Kasumi-1 (cell line): ENCODE measurements around the gene USP9X.
"Not testable (repeated sequence)": the region's sequence is repeated elsewhere in the genome, so short reads cannot be mapped to it uniquely, and the experiment has no call there.

Experiments
- DNase-seq, 2 experiments: peaks; one replicate each; lab custom pipeline; 2025; lab: John Stamatoyannopoulos, UW

Gene USP9X, protein sequence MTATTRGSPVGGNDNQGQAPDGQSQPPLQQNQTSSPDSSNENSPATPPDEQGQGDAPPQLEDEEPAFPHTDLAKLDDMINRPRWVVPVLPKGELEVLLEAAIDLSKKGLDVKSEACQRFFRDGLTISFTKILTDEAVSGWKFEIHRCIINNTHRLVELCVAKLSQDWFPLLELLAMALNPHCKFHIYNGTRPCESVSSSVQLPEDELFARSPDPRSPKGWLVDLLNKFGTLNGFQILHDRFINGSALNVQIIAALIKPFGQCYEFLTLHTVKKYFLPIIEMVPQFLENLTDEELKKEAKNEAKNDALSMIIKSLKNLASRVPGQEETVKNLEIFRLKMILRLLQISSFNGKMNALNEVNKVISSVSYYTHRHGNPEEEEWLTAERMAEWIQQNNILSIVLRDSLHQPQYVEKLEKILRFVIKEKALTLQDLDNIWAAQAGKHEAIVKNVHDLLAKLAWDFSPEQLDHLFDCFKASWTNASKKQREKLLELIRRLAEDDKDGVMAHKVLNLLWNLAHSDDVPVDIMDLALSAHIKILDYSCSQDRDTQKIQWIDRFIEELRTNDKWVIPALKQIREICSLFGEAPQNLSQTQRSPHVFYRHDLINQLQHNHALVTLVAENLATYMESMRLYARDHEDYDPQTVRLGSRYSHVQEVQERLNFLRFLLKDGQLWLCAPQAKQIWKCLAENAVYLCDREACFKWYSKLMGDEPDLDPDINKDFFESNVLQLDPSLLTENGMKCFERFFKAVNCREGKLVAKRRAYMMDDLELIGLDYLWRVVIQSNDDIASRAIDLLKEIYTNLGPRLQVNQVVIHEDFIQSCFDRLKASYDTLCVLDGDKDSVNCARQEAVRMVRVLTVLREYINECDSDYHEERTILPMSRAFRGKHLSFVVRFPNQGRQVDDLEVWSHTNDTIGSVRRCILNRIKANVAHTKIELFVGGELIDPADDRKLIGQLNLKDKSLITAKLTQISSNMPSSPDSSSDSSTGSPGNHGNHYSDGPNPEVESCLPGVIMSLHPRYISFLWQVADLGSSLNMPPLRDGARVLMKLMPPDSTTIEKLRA (N-terminal part only)

DNA sequence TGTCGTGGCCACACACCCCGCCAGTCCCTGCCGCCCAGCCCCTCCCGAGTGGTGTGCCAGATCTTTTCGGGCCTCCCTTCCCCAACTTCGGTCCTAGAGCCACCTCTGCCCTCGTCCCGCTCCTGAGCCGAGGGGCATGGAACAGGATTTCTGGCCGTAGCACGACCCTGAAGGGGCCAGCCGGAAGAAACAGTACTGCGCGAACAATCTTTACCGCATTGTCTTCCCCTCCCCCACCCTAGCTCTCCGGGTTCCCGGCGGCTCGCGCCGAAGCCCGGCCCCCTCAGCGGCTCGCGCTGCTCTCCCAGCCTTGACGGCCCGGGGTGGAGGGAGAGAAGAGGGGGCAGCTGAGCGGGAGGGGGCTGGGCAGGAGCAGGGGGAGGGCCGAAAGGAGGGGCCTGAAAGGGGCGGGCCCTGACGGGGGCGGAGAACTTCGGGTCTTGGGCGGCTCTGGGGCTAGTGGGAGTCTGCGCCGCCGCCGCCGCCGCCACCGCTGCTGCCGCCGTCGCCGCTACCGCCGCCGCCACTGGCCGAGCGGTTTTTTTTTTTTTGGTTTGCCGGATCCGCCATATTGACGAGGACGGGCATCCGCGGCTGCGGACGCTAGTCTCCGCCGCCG is at the start of gene USP9X:
Gene USP9X, plus strand, starts transcription at position 553 of the 619 bp plus-strand sequence. CDS start 38,184 bp downstream, outside the sequence.
- DNase-seq = peak; percentile 47 to 49

DNA sequence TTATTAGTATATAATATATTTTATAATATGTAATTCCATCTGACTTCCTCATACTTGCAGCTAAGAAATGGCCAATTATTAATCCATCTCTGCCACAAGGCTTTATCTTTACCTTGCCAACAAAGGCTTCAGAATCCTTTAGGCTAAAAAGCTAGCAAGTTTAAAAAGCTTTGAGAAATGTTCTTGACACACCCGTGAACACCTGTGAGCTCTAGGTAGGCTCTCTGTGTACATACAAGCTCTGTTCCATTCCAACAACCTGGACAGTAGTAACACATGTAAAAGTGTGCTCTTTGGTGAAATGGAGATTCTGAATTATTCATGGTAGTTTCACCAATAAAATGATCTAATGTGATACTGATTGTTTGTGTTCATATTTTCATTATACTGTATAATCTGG is 49.7 kb upstream of the USP9X start:
- no peak for DNase-seq

DNA sequence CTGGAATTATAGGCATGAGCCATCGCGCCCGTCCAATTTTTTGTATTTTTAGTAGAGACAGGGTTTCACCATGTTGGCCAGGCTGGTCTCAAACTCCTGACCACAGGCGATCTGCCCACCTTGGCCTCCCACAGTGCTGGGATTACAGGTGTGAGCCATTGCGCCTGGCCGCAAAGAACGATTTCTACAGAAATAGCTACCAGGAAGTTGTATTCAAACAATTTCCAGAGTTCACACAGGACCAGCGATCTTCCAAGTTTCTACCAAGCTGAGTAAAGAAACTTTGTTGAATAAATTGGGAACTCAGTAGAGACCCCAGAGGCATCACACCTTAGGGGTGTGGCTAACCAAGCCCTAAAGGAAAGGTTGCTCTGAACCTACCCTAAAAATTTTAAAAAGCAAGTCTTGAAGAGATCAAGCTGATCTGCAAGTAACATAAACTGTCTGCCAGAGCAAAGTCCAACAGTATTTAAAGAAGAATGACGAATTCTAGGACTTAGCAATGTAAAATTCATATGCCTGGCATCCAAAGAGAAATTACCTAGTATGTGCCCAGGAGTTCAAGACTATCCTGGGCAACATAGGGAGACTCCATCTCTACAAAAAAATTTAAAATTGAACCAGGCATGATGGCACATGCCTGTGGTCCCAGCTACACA is 48.4 kb upstream of the USP9X start:
- DNase-seq = no peak

DNA sequence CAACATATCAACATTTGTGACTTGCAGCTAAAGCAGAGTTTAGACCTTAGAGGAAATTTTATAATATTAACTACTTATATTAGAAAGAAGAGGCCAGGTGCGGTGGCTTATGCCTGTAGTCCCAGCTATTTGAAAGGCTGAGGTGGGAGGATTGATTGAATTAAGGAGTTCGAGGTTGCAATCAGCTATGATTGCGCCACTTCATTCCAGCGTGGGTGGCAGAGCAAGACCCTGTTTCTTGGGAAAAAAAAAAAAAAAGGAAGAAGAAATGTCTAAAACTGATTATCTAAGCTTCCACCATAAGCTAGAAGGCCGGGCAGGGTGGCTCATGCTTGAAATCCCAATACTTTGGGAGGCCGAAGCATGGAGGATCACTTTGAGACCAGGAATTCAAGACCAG is 42.0 kb upstream of the USP9X start:
- no peak for DNase-seq

DNA sequence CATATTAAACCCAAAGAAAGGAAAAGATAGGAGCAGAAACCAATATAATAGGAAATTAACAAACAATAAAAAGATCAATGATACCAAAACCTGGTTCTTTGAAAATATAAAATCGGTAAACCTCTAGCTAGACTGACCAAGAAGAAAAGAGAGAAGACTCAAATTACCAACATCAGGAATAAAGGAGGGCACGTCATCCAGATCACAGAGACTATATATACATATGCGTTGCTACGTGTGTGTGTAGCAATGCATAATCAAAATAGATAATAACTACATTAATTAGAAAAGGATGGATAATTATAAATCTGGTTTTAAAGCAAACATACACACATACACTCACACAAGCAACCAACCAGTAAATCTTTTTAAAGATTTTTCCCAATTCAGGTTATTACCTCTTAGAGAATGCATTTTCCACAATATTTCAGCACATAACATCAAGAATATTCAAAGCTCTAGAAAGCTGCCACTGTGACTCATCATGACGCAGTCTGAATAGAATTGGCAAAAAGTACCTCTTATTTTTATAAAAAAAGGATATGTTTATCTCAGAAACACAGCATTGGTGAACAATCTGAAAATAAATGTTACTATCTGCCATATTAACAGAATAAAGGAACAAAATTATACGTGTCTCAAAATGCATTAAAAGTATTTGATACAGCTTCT is 41.4 kb upstream of the USP9X start:
- no peak for DNase-seq

DNA sequence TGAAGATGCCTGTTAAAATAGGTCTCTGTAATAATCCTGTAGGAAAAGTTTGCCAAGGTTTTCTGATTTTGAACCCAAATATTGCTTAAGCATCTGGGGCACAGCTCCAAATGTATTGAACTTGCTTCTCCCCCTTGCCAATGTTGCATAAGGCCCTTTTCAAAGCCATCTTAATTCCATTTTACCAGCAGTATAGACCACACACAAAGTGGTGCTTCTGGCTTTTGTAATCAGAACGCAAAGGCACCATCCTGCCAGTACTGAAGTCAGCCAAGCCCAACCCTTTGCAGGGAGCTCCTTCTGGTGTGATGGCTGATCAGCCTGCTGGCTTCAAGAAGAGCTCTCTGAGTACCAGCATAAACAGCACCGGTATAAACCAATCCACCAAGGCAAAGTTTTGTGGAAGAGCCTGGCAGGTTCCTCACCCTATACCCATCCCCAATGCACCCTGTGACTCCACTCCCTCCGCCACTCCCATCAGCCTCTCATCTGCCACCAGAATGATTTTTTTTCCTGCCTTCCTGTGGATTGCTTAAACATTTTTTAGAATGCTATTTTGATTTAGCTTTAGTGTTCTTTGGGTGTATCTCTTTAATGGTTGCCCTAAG is 39.2 kb upstream of the USP9X start:
- no peak for DNase-seq

DNA sequence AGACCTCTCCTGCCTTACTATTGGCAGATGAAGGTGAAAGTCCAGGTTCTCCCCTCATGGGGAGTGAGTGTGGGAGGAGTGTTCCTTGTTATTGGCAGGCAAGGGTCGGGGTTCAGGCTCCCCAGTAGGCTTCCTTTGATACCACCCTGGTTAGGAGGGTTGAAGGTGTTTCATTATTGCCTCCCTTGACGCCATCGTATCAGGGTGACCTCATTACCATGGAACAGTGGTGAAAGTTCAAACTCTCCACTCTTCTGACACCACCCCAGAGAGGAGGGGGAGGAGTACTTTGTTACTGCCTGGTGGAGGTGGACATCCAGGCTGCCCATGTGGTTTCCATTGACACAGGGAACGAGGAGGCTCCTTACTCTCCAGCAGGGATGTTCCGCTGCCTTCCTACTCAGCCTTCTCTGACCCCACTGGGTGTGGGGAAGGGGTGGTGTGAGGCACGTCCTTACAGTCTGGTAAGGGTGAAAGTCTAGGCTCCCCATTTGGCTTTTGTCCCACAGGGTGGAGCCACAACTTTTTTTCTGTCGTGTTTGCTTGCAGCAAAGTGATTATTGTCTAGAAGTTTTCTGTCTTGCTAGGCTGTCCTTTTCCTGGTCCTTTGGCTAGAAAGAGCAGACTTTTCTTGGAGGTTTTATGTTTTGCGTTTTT is 37.2 kb upstream of the USP9X start:
- no peak for DNase-seq

DNA sequence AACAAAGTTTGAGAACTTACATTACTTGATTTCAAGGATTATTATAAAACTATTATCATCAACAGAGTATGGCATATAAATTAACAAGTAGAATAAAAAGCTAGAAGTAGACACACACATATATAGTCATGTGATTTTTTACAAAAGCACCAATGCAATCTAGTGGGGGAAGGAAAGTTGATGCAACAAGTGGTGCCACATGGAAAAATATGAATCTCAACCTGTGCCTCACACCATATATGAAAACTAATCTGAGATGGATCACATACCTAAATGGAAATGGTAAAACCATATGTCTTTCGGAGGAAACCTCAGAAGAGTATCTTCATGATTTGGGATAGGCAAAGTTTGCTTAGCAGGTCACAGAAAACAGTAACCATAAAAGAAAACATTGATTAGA is 34.9 kb upstream of the USP9X start:
- DNase-seq = no peak

DNA sequence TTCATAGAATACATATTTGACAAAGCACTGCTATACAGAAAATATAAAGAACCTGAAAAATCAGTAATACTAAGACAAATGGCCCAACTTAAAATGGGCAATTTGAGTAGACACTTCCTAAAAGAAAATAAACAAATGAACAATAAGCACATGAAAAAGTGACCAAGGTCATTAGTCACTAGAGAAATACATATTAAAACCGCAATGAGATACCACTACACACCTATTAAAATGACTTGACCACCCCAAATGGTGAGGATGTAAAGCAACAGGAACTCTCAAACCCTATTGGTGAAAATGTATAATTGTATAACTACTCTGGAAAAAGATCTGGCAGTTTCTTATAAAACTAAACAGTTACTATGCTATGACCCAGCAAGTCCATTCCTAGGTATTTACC is 34.0 kb upstream of the USP9X start:
- DNase-seq = no peak

DNA sequence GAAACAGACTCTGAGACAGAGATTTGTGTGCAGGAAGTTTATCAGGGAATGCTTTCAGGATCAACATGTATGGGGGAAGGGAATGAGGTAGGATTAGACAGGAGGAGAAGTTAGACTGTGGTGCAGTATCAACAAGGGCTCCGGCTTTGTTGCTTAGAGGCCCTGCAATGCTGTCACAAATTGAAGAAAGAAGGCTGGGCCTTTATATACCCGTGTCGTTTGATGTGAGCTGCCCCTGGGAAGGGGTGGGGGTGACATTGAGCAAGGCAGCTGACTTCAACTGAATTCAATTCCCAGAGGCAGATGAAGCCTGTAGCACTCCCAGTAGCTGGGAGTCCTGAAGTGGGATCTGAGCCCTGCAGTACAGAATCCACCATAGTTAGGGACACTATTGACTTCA is 29.5 kb upstream of the USP9X start:
- DNase-seq = no peak

DNA sequence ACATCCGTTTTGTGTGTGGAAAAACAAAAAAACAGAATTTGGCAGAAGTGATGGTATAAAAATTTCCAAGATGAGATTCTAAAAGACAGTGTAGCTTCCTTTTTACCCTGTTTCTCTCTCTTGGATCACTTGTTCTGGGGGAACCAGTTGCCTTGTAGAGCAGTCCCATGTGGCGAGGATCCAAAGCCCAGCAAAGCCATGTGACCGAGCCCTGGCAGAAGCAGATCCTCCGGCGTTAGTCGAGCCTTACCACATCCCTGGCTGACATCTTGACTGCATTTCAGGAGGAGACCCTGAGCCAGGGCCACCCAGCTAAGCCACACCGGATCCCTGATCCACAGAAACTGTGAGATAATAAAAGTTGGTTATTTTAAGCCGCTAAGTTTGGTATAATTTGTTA is 22.0 kb upstream of the USP9X start:
- DNase-seq = not testable (repeated sequence)

DNA sequence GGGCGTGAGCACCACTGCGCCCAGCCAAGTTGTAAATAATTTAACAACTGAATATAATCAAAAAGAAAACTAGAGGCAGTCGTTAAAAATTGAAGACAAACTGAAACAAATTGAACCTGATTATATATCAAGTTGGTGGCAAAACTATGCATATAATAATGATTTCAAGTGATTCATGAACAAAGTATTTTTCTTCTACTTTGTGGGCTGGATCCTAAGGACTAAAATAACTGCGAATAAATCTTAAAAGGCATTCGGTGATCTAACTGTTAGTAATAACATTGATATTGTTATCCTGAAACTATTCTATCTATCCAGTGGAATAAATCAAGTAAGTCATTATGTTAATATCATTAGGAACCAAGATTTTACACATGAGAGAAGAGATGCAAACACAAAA is 21.2 kb upstream of the USP9X start:
- no peak for DNase-seq

DNA sequence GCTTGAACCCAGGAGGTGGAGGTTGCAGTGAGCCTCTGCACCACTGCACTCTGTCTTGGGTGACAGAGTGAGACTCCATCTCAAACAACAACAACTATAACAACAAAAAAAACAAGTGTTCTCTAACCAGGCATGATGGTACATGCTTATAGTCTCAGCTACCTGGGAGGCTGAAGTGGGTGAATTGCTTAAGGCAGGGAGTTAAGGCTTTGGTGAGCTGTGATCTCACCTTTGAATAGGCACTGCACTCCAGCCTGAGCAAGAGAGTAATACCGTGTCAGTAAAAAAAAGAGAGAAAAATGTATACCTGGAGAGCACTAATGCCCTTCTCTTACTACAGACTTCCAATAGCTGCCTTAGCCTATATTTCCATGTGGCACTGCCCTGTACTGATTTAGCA is 18.9 kb upstream of the USP9X start:
- DNase-seq = no peak

DNA sequence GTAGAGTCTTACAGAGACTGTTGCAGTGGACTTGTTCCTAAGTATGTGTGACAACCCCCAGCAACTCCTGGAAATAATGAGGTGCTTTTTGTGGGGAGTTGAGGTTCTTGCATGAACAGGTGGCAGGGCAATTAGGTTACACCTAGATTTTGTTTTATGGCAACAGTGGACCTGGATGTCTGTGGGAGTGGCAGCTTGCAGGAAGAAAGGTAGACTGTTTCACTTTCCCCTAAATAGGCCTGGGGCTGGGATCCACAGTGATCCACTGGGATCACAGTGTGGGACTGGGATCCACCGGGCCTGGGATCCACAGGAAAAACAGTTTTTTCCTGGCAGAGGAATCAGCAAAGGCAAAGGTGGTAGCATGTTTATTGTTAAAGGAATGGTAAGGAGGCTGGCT is 18.3 kb upstream of the USP9X start:
- DNase-seq = no peak

DNA sequence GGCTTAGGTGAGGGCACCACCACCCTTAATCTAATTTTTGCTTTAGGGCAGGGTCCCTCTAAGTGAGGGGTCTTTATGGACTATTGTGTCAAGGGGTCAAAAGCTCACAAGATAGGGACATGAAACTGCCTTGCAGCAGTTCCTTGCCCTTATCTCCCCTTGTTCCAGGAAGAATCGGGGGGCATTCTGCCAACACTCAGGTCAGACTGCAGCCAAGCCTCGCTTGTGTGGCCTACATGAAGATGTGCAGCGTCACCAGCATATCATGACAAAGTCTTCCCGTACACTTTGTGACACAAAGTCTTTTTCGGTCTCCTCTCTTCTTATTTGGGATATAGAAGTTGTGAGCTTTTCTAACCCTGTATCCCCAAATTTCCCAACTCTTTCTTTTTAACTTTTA is 17.5 kb upstream of the USP9X start:
- DNase-seq = no peak

DNA sequence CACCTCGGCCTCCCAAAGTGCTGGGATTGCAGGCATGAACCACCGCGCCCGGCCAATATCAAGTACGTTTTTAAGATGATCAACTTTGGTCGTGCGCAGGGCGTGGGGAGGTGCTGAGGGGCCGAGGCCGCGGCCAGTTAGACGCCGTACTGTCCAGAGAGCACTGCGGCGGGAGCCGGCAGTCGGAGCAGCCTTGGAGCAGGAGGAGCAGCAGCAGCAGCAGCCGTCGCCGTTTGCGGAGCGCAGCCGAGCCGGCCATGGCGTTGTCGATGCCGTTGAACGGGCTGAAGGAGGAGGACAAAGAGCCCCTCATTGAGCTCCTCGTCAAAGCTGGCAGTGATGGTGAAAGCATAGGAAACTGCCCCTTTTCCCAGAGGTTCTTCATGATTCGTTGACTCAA is 8.5 kb upstream of the USP9X start:
- DNase-seq = no peak

DNA sequence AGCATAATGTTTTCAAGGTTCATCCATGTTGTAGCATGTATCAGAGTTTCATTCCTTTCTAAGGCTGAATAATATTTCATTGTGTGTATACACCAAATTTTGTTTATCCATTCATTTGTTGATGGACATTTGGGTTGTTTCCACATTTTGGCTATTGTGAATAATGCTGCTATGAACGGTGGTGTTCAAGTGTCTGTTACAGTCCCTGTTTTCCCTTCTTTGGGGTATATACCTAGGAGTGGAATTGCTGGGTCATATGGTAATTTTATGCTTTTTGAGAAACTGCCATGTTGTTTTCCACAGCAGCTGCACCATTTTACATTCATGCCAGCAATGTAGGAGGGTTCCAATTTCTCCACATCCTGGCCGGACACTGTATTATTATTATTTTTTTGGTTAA is 3.4 kb upstream of the USP9X start:
- DNase-seq = no peak

DNA sequence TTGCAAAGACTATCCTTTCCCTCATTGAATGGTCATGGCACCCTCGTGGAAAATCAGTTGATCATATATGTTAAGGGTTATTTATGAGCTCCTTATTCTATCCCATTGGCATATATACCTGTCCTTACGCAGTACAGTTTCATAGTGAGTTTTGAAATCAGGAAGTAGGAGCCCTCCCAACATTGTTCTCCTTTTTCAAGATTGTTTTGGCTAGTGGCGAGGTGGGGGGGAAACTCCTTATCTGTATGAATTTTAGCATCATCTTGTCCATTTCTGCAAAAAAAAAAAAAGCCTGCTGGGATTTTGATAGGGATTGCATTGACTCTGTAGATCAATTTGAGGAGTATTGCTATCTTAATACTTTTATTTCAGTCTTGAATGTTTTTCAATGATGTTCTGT is 2.5 kb upstream of the USP9X start:
- peak; percentile 24 to 43 for DNase-seq

DNA sequence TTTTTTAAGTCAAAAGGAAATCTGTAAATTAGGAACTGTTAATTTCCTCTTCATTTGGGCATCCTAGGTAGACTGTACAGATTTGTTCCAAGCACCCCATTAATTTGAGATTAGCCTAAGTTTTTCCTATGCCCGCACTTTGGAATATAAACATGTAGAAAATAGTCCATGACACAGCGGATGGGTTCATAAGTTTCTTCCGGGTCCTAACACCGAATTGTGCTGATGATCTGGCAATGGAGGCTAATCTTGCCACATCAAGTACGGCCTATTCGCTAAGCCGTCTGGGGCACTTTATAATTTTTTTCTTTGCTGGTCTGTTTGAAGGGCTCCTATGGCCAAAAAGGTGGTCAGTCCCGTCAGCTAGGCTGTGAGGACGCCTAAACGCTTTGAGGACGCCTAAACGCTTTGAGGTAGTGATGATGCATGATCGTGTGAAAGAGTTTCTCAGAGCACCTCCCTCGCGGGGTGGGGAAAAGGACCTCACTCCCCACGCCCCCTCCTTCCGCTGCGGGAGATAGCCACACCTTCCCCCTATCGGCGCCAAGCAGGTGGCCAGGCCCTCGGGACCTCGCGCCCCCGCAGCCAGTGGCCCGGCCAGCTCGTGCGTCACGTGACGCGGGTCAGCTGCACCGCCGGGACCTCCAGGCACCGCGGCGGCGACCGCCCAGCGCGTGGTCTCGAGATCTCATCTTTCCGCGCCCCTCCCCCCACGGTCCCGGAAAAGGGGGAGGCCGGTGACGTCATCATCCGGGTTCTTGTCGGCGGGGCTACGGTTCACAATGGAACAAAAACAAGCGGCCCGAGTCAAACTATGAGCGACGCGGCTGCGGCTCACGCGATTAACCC is 977 bp upstream of the USP9X start:
- peak; percentile 76 to 90 for DNase-seq
